Kidney tubule cell (primary cell): ENCODE data around the gene UVRAG.
"Not testable (repeated sequence)": the region's sequence is repeated elsewhere in the genome, so short reads cannot be mapped to it uniquely, and the experiment has no call there.

ENCODE experiments used
- DNase-seq: peaks from one replicate; pipeline ENCODE4 v3.0.0-alpha.2; 2018; ENCODE audit warnings: low spot score

UVRAG gene

GRCh38 chr11:75968021-75968625, 153.1 kb downstream of the UVRAG start:
- no peak for DNase-seq

GRCh38 chr11:75969626-75970308, 154.8 kb downstream of the UVRAG start:
- DNase-seq, result no peak

- DNase-seq, result not testable (repeated sequence)
Measured at GRCh38 chr11:75973710-75974109, 158.7 kb downstream of the UVRAG start.

- DNase-seq, result not testable (repeated sequence)
Measured at GRCh38 chr11:75979075-75979474, 164.1 kb downstream of the UVRAG start.

- not testable (repeated sequence) for DNase-seq
Measured at GRCh38 chr11:75979479-75980027, 164.5 kb downstream of the UVRAG start.

GRCh38 chr11:75980031-75980430, 165.0 kb downstream of the UVRAG start:
- no peak for DNase-seq

- no peak for DNase-seq
Measured at GRCh38 chr11:75981546-75981945, 166.5 kb downstream of the UVRAG start.

- no peak for DNase-seq
Measured at GRCh38 chr11:75982309-75982708, 167.3 kb downstream of the UVRAG start.

GRCh38 chr11:75986966-75987365, 172.0 kb downstream of the UVRAG start:
- DNase-seq, result no peak

GRCh38 chr11:75993126-75993525, 178.1 kb downstream of the UVRAG start:
- DNase-seq, result no peak

GRCh38 chr11:75994616-75995015, 179.6 kb downstream of the UVRAG start:
- no peak for DNase-seq

GRCh38 chr11:75996523-75997442, 181.8 kb downstream of the UVRAG start:
- DNase-seq, result no peak

GRCh38 chr11:76004400-76004799, 189.4 kb downstream of the UVRAG start:
- DNase-seq, result no peak

GRCh38 chr11:76005756-76006155, 190.7 kb downstream of the UVRAG start:
- DNase-seq, result no peak

GRCh38 chr11:76007166-76007565, 192.2 kb downstream of the UVRAG start:
- no peak for DNase-seq

- DNase-seq, result peak; percentile 29
Measured at GRCh38 chr11:76008474-76008873, 193.5 kb downstream of the UVRAG start.

GRCh38 chr11:76010051-76010450, 195.0 kb downstream of the UVRAG start:
- no peak for DNase-seq

- DNase-seq, result no peak
Measured at GRCh38 chr11:76013526-76013925, 198.5 kb downstream of the UVRAG start.

GRCh38 chr11:76023236-76024068, 208.4 kb downstream of the UVRAG start:
- no peak for DNase-seq

GRCh38 chr11:76025068-76025467, 210.1 kb downstream of the UVRAG start:
- DNase-seq, result peak; percentile 29

- no peak for DNase-seq
Measured at GRCh38 chr11:76025817-76026216, 210.8 kb downstream of the UVRAG start.

GRCh38 chr11:76026281-76026680, 211.3 kb downstream of the UVRAG start:
- DNase-seq, result no peak
